CD4-positive, alpha-beta T cell treated with Interleukin-2 at 100 ng/mL for 4 hours (primary cell): Measurements from ENCODE around the gene NUP210L.
A peak's percentile ranks its signal among the peaks of the same experiment; 100 is the strongest.

Experiments used
- DNase-seq: peaks from one replicate; pipeline ENCODE4 v3.0.0-alpha.2; 2020; ENCODE audit warnings: low spot score

Gene NUP210L

DNA sequence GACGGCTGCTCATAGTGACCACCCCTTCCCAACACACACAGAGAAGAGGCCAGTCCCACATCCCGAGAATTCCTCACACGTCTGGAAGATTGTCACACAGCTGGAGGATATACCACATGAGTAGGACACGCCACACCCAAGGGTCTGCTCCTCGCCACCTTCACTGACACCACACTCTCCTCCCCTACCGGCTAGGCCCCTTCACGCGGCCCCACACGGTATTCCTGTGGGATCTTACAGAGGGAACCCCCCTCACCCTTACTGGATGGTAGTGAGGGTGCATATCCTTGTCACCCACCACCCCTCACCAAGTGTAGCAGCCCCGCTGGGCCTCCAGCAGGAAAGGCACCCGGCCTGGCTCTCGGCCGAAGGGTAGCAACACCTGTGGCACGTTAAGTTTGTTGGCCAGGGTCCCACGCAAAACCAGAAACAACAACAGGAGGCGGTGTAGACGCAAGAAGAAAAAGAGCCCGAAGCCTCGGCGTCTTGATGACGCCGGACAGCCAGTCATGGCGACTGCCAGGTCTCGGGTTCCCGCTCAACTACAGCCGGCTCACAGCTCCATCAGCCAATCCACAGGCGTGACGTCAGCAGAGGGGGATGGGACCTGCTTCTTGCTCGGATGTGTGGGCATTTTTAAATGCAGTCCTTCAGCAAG lies at the start of gene NUP210L:
Gene NUP210L, minus strand, starts transcription at position 540 of the 658 bp plus-strand sequence.
- no peak for DNase-seq

DNA sequence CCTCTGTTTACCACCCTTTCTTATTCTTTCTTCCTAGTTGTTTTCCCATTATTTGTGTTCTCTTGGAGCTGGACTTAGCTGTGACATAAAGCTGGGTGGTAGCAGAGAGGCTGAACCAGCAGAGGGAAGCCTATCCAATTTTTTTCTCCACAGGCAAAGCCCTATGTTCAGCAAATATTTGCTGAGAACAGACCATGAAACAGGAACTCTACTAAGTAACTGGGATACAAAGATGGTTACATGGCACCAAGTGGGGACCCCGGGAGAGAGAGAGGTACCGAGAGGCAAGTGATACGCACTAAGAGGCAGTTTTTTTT lies 44.6 kb upstream of the NUP210L start:
- DNase-seq = no peak

DNA sequence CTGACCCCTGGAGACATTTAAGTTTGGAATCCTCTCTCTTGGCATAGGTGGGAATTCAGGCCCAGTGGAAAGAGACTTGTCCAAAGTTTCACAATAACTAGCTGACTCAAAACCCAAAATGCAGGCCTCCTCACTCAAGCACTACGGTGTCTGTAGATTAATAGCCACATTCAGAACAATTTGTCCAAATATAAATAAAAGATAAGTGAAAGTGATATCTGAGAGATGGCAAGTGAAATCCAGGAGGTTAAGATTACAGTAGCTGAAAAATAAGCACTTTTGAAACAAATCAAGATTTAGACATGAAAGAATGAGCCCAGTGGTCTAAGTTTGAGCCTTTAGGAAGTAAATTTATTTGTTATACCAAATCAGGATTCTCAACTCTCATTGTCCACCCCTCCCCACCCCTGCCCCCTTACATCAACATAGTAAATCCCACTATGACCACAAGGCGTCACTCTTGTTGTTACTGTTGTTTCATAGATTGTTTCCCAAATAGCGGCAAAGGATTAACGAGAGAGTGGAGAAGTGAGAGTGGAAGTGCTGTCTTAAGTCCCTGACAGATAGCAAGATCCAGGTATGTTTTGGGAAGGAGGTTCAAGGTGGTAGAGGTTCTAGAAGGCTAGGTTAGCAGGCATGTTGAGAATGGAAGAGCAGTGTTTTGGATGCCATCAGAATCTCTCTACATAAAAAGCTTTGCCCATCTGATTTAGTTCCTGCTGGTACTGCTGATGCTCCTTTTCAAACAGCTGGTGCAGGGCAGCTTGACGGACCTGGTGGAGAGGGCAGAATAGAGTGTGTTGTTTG lies 44.1 kb upstream of the NUP210L start:
- peak; percentile 65 for DNase-seq

DNA sequence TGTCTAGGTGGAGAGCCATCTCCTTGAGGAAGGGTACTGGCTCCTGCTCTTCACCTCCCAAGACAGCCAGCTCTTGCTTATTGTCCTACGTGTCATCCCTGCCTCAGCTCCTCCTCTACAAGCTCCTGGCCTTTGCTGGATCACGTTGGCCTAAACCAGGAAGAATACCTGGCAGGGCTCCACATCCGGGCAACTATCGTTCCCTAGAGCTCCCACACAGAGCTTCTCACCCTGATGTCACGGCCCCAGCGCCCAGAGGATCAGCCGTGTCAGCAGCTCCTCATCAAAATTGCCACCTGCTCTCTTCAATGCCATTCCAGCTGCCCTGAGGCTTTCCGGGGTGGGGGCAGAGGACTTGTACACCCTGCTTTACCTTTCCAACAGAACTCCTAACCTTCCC lies 38.9 kb upstream of the NUP210L start:
- DNase-seq = no peak

DNA sequence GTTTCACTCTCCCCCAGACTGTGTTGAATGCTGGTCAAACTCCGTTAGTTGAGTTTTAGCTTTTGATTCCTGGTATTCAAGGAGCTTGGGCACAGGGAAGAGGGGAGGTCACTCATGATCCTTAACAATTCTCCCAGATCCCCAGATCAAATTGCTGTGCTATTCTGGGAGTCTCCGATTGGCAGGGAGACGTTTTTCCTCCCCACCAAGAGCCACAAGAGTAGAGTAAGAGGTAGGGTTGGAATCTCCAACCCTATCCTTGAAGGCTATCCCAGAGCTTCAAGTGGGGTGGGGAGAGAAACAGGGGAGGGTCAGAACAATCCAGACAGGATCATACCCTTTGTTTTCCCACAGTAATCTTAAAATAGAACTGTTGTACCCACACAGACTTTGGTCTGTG lies 37.6 kb upstream of the NUP210L start:
- DNase-seq = no peak

DNA sequence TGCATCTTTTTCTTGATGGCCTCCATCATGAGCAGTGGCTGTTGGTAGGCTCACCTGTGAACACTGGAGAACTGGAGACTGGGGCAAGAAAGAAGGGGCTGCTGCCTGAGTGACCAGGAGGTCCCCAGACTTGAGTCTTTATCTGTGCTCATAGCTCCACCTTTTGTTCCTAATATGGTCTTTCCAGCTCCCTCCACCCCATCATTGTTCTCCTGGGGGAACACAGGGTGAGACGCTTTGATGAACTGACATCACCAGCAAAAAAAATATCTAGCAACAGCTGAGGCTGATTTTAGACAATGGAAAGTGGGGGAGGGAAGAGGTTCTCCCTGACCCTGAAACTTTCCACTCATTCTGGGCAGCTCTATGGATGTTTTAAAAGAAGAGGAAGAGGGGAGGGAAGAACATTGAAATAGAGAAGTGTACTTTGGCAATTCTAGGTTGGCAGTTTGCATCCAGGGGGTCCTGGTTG lies 37.2 kb upstream of the NUP210L start, which contains the start of gene TPM3:
Gene TPM3, minus strand, starts transcription at position 111 of the 472 bp plus-strand sequence. Its CDS starts 82 bp downstream, at position 29.
- DNase-seq = no peak

DNA sequence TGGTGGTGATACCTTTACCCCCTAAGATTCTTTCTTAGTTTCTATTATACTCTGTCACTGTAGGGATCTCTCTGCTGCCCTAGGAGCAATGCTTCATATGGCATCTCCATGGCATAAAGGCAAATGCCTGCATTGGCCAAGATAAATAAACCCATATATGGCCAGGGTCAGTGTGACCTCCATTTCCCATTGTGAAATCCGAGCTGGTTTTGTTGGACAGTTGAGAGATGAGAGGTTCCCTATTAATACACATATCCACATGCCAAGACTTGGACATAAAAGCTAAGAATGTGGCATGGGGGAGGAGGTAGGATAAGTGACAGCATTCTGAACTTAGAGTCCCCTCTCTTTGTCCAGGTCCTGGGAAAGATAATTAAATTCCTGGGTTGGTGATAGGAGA lies 35.7 kb upstream of the NUP210L start:
- DNase-seq = no peak

DNA sequence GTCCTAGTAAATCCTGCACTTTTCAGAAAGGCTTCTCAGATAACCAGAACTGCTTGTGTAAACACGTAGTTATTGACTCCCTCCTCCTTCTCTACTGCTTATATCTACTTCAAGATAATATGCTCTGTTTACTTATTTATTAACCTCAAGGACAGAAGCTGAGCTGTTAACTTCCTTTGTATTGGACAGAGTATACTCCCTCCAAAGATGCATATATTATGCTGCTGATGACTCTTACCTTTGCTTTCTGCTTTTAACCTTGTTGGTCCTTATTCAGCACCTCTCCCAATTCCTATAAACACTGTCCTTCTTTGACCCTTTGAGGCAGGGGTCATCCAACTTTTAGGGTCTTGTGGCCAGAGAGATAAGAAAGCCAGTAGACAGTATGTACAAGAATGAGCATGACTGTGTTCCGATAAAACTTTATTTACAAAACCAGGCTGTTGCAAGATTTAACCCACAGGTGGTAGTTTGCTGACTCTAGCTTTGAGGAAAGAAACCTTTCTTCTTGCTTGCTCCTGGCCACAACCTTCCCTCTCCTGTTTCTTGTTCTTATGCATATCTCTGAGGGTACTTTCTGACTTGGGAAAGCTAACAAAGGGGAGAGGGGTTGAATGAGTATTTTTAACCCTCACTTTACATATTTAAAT lies 32.1 kb upstream of the NUP210L start:
- no peak for DNase-seq

DNA sequence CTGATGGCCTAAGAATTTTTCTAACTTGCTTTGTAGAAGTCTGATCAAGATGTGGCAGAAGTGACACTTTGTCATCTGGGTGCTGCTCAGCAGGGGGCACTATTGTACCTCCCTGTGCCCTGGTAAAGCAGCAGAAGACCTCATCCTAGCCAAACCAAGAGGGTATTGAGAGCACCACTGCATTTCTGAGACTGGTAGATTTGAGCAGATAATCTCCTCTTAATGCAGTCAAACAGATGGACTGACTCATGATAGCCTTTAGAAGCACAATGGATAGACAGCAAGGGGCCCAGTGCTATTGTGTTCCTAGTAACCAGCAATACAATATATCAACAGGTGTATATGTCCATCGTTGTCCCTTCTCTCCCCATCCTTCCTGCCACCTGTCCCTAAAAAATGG lies 31.3 kb upstream of the NUP210L start:
- DNase-seq = peak; percentile 73

DNA sequence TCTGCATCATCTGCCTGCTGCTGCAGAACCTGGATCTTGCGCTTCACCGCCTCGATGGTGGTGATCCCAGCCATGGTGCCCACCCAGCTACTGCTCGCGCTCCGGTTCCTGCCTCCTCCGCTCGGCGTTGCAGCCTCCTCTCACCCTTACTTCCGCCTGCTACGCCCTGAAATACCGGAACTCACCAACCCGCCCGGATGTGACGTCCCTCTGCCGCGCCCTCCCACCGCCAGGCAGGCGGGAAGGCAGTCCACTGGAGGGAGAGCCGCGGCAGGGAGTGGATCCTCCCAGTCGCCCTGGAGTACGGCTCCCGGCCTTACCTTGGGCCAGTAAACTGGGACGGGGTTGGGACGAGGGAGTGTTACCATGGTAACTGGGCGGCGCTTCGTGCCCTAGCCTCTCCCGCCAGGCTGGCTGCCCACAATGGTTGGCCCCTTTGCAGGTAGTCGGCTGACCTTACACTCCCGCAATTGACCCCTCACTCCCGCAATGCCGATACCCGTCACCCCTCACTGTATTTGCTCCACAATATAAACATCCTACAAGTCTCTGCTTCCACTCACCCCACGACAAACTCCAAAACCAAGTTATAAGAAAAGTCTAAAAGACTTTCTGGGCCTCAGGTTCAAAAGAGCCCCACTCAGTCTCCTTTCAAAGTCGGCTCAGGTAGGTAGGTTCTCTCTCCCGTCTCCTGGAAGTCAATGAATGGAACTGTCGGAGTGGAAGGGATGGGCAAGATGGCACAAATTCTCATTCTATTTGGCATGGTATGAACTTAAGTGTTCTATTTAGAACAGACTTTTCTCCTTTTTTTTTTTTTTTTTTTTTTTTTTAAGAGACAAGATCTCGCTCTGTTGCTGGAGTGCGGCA lies 28.4 kb upstream of the NUP210L start:
- peak; percentile 90 for DNase-seq

DNA sequence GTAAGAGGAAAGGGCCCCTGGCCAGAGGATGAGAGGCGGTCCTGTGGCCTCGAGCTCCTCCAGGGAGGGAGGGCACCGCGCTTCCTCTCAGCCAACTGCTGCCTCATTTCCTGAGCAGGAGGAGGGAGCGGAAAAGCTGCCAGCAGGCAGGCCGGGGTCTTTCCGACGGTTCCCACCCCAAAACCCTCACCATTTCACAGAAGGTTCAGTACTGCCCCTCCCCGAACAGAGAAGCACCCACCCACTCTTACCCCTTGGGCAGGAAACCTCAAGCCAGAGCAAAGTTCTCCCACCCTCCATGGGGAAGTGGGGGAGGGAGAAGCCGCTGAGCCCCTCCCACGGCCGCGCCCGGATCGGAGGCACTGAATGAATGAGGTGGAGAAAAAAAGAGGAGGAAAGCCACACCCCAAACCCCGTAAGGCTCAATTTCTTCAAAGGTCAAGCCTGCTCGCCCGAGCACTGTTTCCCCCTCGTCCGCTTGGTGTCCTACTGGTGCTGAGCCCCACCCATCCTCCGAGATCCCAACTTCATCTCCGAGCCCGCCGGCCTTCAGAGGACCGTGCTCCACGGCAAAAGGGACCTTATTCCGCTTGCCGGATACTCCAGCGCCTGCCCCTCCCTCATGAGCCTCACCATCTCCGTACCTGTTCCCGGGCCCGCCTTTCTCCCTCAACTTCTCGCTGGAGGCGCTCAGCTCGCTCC lies 27.6 kb upstream of the NUP210L start:
- DNase-seq = peak; percentile 67

DNA sequence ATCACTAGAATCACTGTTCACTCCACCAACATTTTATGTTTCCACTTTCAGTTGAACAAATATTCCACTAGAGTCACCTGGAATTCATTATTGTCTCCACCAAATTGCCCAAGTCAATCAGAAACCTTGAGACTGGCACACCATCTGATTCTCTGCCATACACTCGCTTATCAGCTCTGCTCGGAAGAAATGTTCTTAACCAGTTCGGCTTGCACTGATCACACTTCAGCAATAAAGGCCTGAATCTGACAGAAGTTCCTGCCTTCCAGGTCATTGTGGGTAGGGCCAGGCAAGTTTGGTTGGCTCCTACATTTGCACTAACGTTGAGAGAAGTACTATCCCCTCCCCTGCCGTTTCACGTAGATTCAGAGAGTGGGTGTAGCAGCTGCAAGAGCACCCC lies 27.1 kb upstream of the NUP210L start:
- DNase-seq = no peak

DNA sequence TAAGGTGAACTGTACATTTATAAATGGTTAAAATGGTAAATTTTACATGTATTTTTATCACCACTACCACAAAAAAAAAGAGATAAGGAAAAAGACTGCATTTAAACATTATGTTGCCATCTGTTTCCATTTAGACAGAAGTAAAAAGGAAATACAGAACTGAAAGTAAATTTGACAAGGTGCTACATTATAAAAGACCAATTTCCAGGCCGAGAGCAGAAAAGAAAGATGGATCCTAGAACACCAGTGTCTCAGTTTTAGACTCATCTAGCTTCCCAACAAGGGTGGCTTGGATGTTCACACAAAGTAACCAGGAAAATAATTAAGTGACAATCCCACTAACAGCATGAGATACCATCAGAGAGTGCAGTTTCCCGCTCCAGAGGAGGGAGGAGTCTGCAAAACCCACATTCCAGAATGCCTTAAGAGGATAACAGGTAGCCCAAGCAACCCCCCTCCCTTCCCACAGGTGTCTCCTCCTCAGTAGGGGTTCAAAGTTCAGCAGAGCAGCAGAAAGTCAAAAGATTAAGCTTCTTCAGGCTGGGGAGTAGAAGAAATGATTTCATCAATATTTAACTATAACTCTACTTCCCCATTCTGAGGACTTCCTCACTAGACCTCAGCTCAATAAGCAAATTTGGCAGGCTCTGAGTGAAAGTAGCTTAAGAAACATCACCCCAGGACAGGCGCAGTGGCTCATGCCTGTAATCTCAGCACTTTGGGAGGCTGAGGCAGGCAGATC lies 25.2 kb upstream of the NUP210L start:
- no peak for DNase-seq

DNA sequence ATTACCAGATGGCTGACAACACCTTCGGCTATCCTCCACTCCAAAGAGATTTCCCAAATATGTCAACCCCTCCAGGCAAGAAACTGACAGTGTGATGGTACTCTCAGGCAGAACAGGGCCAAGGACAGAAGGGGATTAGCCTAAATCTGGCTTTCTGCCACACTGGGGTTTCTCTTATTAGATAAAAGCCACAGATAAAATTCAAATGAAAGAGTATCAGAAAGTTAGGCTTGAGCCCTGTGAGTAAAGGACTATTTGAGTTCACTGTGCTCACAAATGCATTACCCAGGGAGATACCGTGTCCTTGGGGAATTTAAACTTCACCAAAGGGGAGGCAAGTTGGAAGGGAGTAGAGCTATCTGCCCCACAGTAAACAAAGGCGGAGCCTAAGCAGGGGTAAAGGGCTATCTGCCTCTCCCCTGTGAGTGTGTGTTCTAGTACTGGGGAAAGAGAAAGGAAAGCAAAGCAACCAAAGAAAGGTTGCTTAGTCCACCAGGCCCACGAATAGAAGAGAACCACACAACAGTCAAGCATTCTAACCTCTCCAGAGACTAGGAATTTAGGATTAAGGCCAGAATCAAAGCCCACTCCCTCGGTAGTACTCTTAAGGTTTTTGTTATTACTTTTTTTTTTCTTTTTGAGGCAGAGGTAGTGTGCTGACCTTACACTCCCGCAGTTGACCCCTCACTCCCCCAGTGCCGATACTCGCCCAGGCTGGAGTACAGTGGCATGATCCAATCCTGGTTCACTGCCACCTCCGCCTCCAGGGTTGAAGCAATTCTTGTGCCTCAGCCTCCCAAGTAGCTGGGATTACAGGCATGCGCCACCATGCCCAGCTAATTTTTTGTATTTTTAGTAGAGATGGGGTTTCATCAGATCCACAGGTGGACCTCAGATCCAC lies 24.3 kb upstream of the NUP210L start:
- peak; percentile 17 for DNase-seq

DNA sequence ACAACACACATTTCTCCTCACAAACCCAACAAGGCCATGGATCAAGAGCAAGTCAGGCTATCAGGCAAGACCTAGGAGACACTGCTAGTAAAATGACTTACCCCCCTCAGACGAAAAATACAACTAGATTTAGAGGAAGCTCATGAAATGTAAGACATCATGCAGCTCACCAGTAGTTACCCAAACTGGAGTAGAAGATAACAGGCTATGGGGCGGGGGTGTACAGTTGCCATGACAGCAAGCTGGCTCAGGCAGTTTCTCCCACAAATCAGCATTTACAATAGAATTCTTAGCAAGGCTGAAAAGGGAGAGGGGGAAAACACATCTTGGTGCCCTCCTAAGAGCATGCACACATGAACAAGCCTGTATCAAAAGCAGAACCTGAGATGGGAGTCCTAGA lies 23.1 kb upstream of the NUP210L start:
- no peak for DNase-seq

DNA sequence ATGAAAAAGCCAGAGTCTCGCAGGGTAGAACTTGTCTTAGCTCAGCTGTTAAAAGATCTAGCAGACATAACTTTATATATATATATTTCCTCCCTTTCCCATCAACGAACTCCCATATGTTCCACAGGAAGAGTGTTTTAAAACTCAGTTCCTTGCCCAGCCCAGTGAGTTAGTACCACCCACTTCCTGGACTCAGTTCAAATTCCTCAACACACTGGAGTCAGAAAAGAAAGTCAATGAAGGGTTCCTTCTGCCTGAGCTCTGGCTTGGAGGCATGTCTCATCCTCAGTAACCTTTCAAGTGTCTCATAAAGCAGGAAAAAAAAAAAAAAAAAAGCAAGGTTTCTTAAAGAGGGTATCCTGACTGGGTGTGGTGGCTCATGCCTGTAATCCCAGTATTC lies 21.5 kb upstream of the NUP210L start:
- DNase-seq = no peak

DNA sequence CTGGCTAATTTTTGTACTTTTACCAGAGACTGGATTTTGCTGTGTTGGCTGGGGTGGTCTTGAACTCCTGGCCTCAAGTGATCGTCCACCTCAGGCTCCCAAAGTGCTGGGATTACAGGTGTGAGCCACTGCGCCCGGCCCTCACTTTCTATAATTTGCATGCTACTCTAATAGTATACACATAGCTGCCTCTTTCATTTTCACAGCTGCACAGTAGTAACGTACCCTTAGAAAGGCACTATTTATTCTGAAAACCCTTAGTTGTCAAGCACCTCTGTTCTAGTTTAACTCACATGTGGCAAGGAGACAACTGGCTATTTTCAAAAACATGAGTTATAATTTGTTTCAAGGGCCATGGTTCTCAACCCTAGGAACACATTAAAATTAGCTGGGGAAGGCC lies 19.8 kb upstream of the NUP210L start:
- no peak for DNase-seq

DNA sequence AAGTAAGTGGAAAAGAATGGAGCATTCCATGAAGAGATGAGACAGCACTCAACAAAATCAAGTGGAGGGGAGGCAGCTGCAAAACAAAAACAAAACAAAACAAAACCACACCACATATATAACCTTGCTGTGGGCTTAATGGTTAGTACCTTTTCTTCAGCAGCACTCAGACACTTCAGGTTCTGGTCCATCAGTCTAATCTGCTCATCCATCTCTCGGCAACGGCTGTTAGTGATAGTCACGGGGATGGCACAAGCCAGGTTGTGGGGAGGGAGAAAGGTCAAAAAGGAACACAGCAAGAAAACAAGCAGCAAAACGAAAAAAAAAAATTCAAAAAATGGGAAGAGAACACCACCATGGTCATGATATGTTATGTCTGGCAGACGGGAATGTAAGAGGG lies 17.0 kb upstream of the NUP210L start:
- DNase-seq = no peak

DNA sequence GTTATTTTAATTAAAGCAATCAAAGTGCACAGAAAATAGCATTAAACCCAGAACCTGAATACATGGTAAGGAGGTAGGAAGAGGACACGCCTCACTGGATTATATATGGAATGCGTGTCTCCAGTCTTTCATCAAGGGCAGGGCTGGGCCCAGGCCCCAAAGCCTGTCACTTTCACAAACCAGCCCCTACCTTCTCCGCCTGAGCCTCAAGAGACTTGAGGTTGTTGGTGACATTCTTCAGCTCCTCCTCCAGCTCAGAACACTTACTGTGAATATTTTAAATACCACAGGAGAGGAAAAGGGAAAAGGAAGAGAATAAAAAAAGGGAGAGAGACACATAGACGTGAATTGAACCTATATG lies 16.3 kb upstream of the NUP210L start:
- no peak for DNase-seq
